Mononuclear cell (primary cell): ENCODE measurements around the gene CPEB4. TPM values are rescaled to one million over a fixed set of nuclear protein-coding genes. Genes with fewer than 3 reads are reported as not detected.

Experiments
- H3K27me3 ChIP-seq: 2 replicates; pipeline ENCODE4 v1.6.0; 2011; ENCODE audit warnings: low read length, control low read depth; ENCODE audit not compliant: insufficient read depth
- H3K4me1 ChIP-seq: 2 replicates; pipeline ENCODE4 v1.5.1; 2011; ENCODE audit warnings: mild to moderate bottlenecking, low read length, control low read depth; ENCODE audit not compliant: insufficient read depth
- H3K4me3 ChIP-seq: 2 replicates; pipeline ENCODE4 v1.5.1; 2011; ENCODE audit warnings: mild to moderate bottlenecking, low read length, moderate library complexity
- H3K9me3 ChIP-seq: 2 replicates; pipeline ENCODE4 v1.5.1; 2011; ENCODE audit warnings: low read depth, mild to moderate bottlenecking, control low read depth, low read length
- total RNA-seq: library from RNA; depleted of rRNA; stranded (reverse); fragments of >200 nt; gene quantifications from one replicate; pipeline ENCODE4 v1.2.3, GENCODE V29; 2012

Gene CPEB4
- 59.1 TPM for total RNA-seq

GRCh38 chr5:173887610-173888472 lies at the start of gene CPEB4:
CPEB4 (plus strand) TSS chr5:173888349; CDS start chr5:173889734, 1,385 bp downstream.
- H3K4me1 ChIP-seq: peaks cover 61% of the 10 kb centered on the region
- H3K4me3 ChIP-seq: peak within 1 kb of the TSS; percentile 96
- no peaks in the 10 kb centered on the region for H3K9me3 ChIP-seq
- no peaks in the 10 kb centered on the region for H3K27me3 ChIP-seq

GRCh38 chr5:173839117-173839713 lies 48.9 kb upstream of the CPEB4 start:
- Histone ChIP-seq H3K9me3 (no peaks in the 10 kb centered on the region), H3K27me3 (no peaks in the 10 kb centered on the region), H3K4me1 (peaks cover 24% of the 10 kb centered on the region), H3K4me3 (no peak overlapping the region)

- H3K27me3 ChIP-seq: no peaks in the 10 kb centered on the region
- peaks cover 13% of the 10 kb centered on the region for H3K4me1 ChIP-seq
- H3K9me3 ChIP-seq: no peaks in the 10 kb centered on the region
- no peak overlapping the region for H3K4me3 ChIP-seq
Measured at GRCh38 chr5:173840111-173840983, 47.8 kb upstream of the CPEB4 start.

GRCh38 chr5:173841710-173842109 lies 46.4 kb upstream of the CPEB4 start:
- Histone ChIP-seq H3K27me3 (no peaks in the 10 kb centered on the region), H3K4me3 (no peak overlapping the region), H3K9me3 (no peaks in the 10 kb centered on the region), H3K4me1 (no peaks in the 10 kb centered on the region)

GRCh38 chr5:173843794-173844193 lies 44.4 kb upstream of the CPEB4 start:
- no peak overlapping the region for H3K4me3 ChIP-seq
- no peaks in the 10 kb centered on the region for H3K27me3 ChIP-seq
- no peaks in the 10 kb centered on the region for H3K9me3 ChIP-seq
- no peaks in the 10 kb centered on the region for H3K4me1 ChIP-seq

GRCh38 chr5:173845321-173845720 lies 42.8 kb upstream of the CPEB4 start:
- no peaks in the 10 kb centered on the region for H3K4me1 ChIP-seq
- no peaks in the 10 kb centered on the region for H3K9me3 ChIP-seq
- no peak overlapping the region for H3K4me3 ChIP-seq
- no peaks in the 10 kb centered on the region for H3K27me3 ChIP-seq

- H3K27me3 ChIP-seq: no peaks in the 10 kb centered on the region
- peaks cover 8% of the 10 kb centered on the region for H3K4me1 ChIP-seq
- H3K9me3 ChIP-seq: no peaks in the 10 kb centered on the region
- no peak overlapping the region for H3K4me3 ChIP-seq
Measured at GRCh38 chr5:173846929-173847501, 41.1 kb upstream of the CPEB4 start.

- H3K4me3 ChIP-seq: no peak overlapping the region
Measured at GRCh38 chr5:173848986-173849596, 39.1 kb upstream of the CPEB4 start.

GRCh38 chr5:173849908-173850307 lies 38.2 kb upstream of the CPEB4 start:
- Histone ChIP-seq H3K9me3 (no peaks in the 10 kb centered on the region), H3K4me1 (peaks cover 8% of the 10 kb centered on the region), H3K27me3 (no peaks in the 10 kb centered on the region), H3K4me3 (no peak overlapping the region)

More at GRCh38 chr5:173848986-173849596, 39.1 kb upstream of the CPEB4 start:
- Histone ChIP-seq H3K27me3 (no peaks in the 10 kb centered on the region), H3K4me1 (peaks cover 8% of the 10 kb centered on the region), H3K9me3 (no peaks in the 10 kb centered on the region)

GRCh38 chr5:173850659-173851058 lies 37.5 kb upstream of the CPEB4 start:
- Histone ChIP-seq H3K9me3 (no peaks in the 10 kb centered on the region), H3K27me3 (no peaks in the 10 kb centered on the region), H3K4me3 (no peak overlapping the region), H3K4me1 (peaks cover 8% of the 10 kb centered on the region)

- Histone ChIP-seq H3K4me3 (no peak overlapping the region), H3K4me1 (peaks cover 8% of the 10 kb centered on the region), H3K27me3 (no peaks in the 10 kb centered on the region), H3K9me3 (no peaks in the 10 kb centered on the region)
Measured at GRCh38 chr5:173851595-173852243, 36.4 kb upstream of the CPEB4 start.

- peaks cover 9% of the 10 kb centered on the region for H3K4me1 ChIP-seq
- H3K27me3 ChIP-seq: no peaks in the 10 kb centered on the region
- no peak overlapping the region for H3K4me3 ChIP-seq
- no peaks in the 10 kb centered on the region for H3K9me3 ChIP-seq
Measured at GRCh38 chr5:173852790-173853359, 35.3 kb upstream of the CPEB4 start.

- peaks cover 15% of the 10 kb centered on the region for H3K4me1 ChIP-seq
- H3K9me3 ChIP-seq: no peaks in the 10 kb centered on the region
- H3K4me3 ChIP-seq: no peak overlapping the region
- H3K27me3 ChIP-seq: no peaks in the 10 kb centered on the region
Measured at GRCh38 chr5:173853370-173854131, 34.6 kb upstream of the CPEB4 start.
